Vagina (tissue), 2 donors: ENCODE results near the gene PRSS1. TPM values are rescaled to one million over a fixed set of nuclear protein-coding genes. Genes with fewer than 3 reads are reported as not detected.

Experiments used
- DNase-seq, 2 donors: peaks; one replicate each; pipeline ENCODE4 v3.0.0-alpha.2; 2017; ENCODE audit errors: extremely low spot score in 2 of 2
- H3K27ac ChIP-seq: fragments of 200-600 bp; sonication (generic); one replicate; pipeline ENCODE4 v1.5.1; 2019
- H3K27me3 ChIP-seq: fragments of 200-600 bp; sonication (generic); one replicate; pipeline ENCODE4 v1.5.1; 2019
- H3K36me3 ChIP-seq, 2 donors: fragments of 200-600 bp; sonication (generic); one replicate each; pipeline ENCODE4 v1.5.1; 2017 to 2019
- H3K4me1 ChIP-seq: fragments of 200-600 bp; sonication (generic); one replicate; pipeline ENCODE4 v1.5.1; 2019
- H3K4me3 ChIP-seq, 2 donors: fragments of 200-600 bp; sonication (generic); 1 replicate in 1 of 2; 2 replicates in 1 of 2; pipeline ENCODE4 v1.5.1; 2016 to 2019
- H3K9me3 ChIP-seq: fragments of 200-600 bp; sonication (generic); one replicate; pipeline ENCODE4 v1.5.1; 2019
- CTCF ChIP-seq, 3 experiments: fragments of 450-650 bp in 2 of 3; fragments of 200-600 bp in 1 of 3; sonication (generic) in 1 of 3; IDR thresholded peaks; one replicate each; pipeline ENCODE4 v1.5.1; 2017 to 2019; ENCODE audit warnings: antibody characterized with exemption in 3 of 3, mild to moderate bottlenecking in 2 of 3, moderate library complexity in 2 of 3
- POLR2A ChIP-seq, 2 donors: fragments of 450-650 bp; IDR thresholded peaks; one replicate each; pipeline ENCODE4 v1.6.1; 2017; ENCODE audit warnings: antibody characterized with exemption in 2 of 2, mild to moderate bottlenecking in 2 of 2, moderate library complexity in 2 of 2
- POLR2AphosphoS5 ChIP-seq, 2 donors: sonication (generic); formaldehyde crosslinking; IDR thresholded peaks; one replicate each; pipeline ENCODE4 v1.9.0; 2017; ENCODE audit warnings: antibody characterized with exemption in 2 of 2, mild to moderate bottlenecking in 2 of 2, low read depth in 1 of 2; ENCODE audit not compliant: insufficient read depth in 1 of 2
- intact Hi-C: fragments of 100-400 bp; cut with DNase I; formaldehyde crosslinking; loops from one replicate; pipeline ENCODE4 v1.15.1; 2023
- total RNA-seq: library from RNA; depleted of rRNA; stranded (reverse); fragments of >200 nt; gene quantifications from one replicate; pipeline ENCODE4 v1.2.3, GENCODE V29; 2016

The PRSS1 gene
- total RNA-seq, 1 donor from 2014 or later, result not detected

GRCh38 chr7:142771353-142771723, 22.1 kb downstream of the PRSS1 start:
- H3K9me3 ChIP-seq, result no peaks in the 10 kb centered on the region
- no peak for TF ChIP-seq CTCF (IDR thresholded peaks at IDR 0.05)
- no peak for TF ChIP-seq POLR2A (IDR thresholded peaks at IDR 0.05)
- no peak for TF ChIP-seq POLR2AphosphoS5 (IDR thresholded peaks at IDR 0.05; ENCODE audit: insufficient read depth in 1 of 2, low read depth in 1 of 2)
- no peak overlapping the region for H3K27ac ChIP-seq
- H3K27me3 ChIP-seq, result no peaks in the 10 kb centered on the region
- intact Hi-C loops, result no loop called here
- no peaks in the 10 kb centered on the region for H3K36me3 ChIP-seq
- DNase-seq, result no peak
- H3K4me3 ChIP-seq, result no peak overlapping the region
- no peaks in the 10 kb centered on the region for H3K4me1 ChIP-seq

GRCh38 chr7:142772051-142772450, 22.8 kb downstream of the PRSS1 start:
- DNase-seq, result no peak
- Histone ChIP-seq H3K27me3 (no peaks in the 10 kb centered on the region), H3K4me1 (no peaks in the 10 kb centered on the region), H3K9me3 (no peaks in the 10 kb centered on the region), H3K4me3 (no peak overlapping the region), H3K36me3 (no peaks in the 10 kb centered on the region), H3K27ac (no peak overlapping the region)
- intact Hi-C loops, result no loop called here
- TF ChIP-seq CTCF (IDR thresholded peaks at IDR 0.05), result no peak
- TF ChIP-seq POLR2AphosphoS5 (IDR thresholded peaks at IDR 0.05; ENCODE audit: insufficient read depth in 1 of 2, low read depth in 1 of 2), result no peak
- TF ChIP-seq POLR2A (IDR thresholded peaks at IDR 0.05), result no peak

GRCh38 chr7:142772673-142773072, 23.4 kb downstream of the PRSS1 start:
- no peak overlapping the region for H3K4me3 ChIP-seq
- H3K4me1 ChIP-seq, result no peaks in the 10 kb centered on the region
- H3K9me3 ChIP-seq, result no peaks in the 10 kb centered on the region
- no peaks in the 10 kb centered on the region for H3K27me3 ChIP-seq
- DNase-seq, result no peak
- TF ChIP-seq POLR2AphosphoS5 (IDR thresholded peaks at IDR 0.05; ENCODE audit: insufficient read depth in 1 of 2, low read depth in 1 of 2) (no peak), POLR2A (IDR thresholded peaks at IDR 0.05) (no peak), CTCF (IDR thresholded peaks at IDR 0.05) (no peak)
- intact Hi-C loops, result no loop called here
- no peaks in the 10 kb centered on the region for H3K36me3 ChIP-seq
- no peak overlapping the region for H3K27ac ChIP-seq

GRCh38 chr7:142773230-142773629, 24.0 kb downstream of the PRSS1 start:
- Histone ChIP-seq H3K4me3 (no peak overlapping the region), H3K27ac (no peak overlapping the region), H3K9me3 (no peaks in the 10 kb centered on the region), H3K27me3 (no peaks in the 10 kb centered on the region), H3K36me3 (no peaks in the 10 kb centered on the region), H3K4me1 (no peaks in the 10 kb centered on the region)
- TF ChIP-seq POLR2AphosphoS5 (IDR thresholded peaks at IDR 0.05; ENCODE audit: insufficient read depth in 1 of 2, low read depth in 1 of 2) (no peak), CTCF (IDR thresholded peaks at IDR 0.05) (no peak), POLR2A (IDR thresholded peaks at IDR 0.05) (no peak)
- no peak for DNase-seq
- intact Hi-C loops, result no loop called here

- intact Hi-C loops, result no loop called here
- no peaks in the 10 kb centered on the region for H3K9me3 ChIP-seq
- H3K36me3 ChIP-seq, result no peaks in the 10 kb centered on the region
- no peak overlapping the region for H3K4me3 ChIP-seq
- no peaks in the 10 kb centered on the region for H3K27me3 ChIP-seq
- H3K27ac ChIP-seq, result no peak overlapping the region
- H3K4me1 ChIP-seq, result no peaks in the 10 kb centered on the region
- TF ChIP-seq POLR2A (IDR thresholded peaks at IDR 0.05), result no peak
- TF ChIP-seq POLR2AphosphoS5 (IDR thresholded peaks at IDR 0.05; ENCODE audit: insufficient read depth in 1 of 2, low read depth in 1 of 2), result no peak
- no peak for TF ChIP-seq CTCF (IDR thresholded peaks at IDR 0.05)
- no peak for DNase-seq
Measured at GRCh38 chr7:142773937-142774744, 24.9 kb downstream of the PRSS1 start.
